Measurements from ENCODE around the gene RAB22A.

- no peak for TF ChIP-seq CTCF (conservative IDR thresholded peaks at IDR 0.05 in 1 of 2, IDR thresholded peaks at IDR 0.05 in 1 of 2; ENCODE audit: extremely low read depth in 1 of 2, insufficient read depth in 1 of 2, low read depth in 1 of 2, low read length in 2 of 2)
- no peak for TF ChIP-seq EZH2 (IDR thresholded peaks at IDR 0.05; ENCODE audit: borderline replicate concordance, low read length)
Measured at GRCh38 chr20:58407966-58408557, 98.5 kb downstream of the RAB22A start.

All from mammary epithelial cell (primary cell).